ENCODE measurements around the gene PSD2. TPM values are rescaled to one million over a fixed set of nuclear protein-coding genes. Genes with fewer than 3 reads are reported as not detected.

Gene PSD2
- total RNA-seq, 1 donor from 2014 or later: 0.25 TPM

GRCh38 chr5:139861889-139862207 is 66.2 kb downstream of the PSD2 start:
- TF ChIP-seq CTCF (IDR thresholded peaks at IDR 0.05; ENCODE audit: insufficient read depth, low read depth, low read length) (no peak), EZH2 (IDR thresholded peaks at IDR 0.05; ENCODE audit: insufficient read depth, low read length) (no peak)
- H3K36me3 Mint-ChIP-seq (ENCODE audit: low read depth, unreplicated experiment): peaks cover 2% of the 10 kb centered on the region

GRCh38 chr5:139862313-139862712 is 66.7 kb downstream of the PSD2 start:
- H4K20me1 ChIP-seq (ENCODE audit: insufficient read depth, low read length): no peaks in the 10 kb centered on the region
- peaks cover 52% of the 10 kb centered on the region for H3K27me3 Mint-ChIP-seq (ENCODE audit: low read depth, unreplicated experiment)
- H3K9me3 ChIP-seq (ENCODE audit: insufficient read depth, low read depth, low read length): no peaks in the 10 kb centered on the region
- no peak overlapping the region for H3K4me2 ChIP-seq (ENCODE audit: low read length)
- DNase-seq (ENCODE audit: low read depth) (peak; percentile 57), FAIRE-seq (no peak)
- H3K4me1 ChIP-seq (ENCODE audit: insufficient read depth, low read length): no peaks in the 10 kb centered on the region
- H3K27me3 ChIP-seq (ENCODE audit: insufficient read depth, low read length): peaks cover 24% of the 10 kb centered on the region
- H3K36me3 Mint-ChIP-seq (ENCODE audit: low read depth, unreplicated experiment): peaks cover 2% of the 10 kb centered on the region
- no peak overlapping the region for H3K4me3 ChIP-seq (ENCODE audit: insufficient read depth, low read depth, low read length)
- H3K4me1 Mint-ChIP-seq (ENCODE audit: low read depth, unreplicated experiment): no peaks in the 10 kb centered on the region
- no peaks in the 10 kb centered on the region for H3K9me3 Mint-ChIP-seq (ENCODE audit: unreplicated experiment)
- no peak overlapping the region for H3K27ac ChIP-seq (ENCODE audit: low read depth, low read length)
- no peak overlapping the region for H3K9ac ChIP-seq (ENCODE audit: low read length)
- no peak overlapping the region for H3K27ac Mint-ChIP-seq (ENCODE audit: unreplicated experiment)
- H2AFZ ChIP-seq (ENCODE audit: low read depth, low read length): no peak overlapping the region
- H3K79me2 ChIP-seq (ENCODE audit: insufficient read depth, low read length): no peaks in the 10 kb centered on the region
- no peaks in the 10 kb centered on the region for H3K36me3 ChIP-seq (ENCODE audit: insufficient read depth, low read length)
- TF ChIP-seq EZH2 (IDR thresholded peaks at IDR 0.05; ENCODE audit: insufficient read depth, low read length): no peak
- TF ChIP-seq CTCF (IDR thresholded peaks at IDR 0.05; ENCODE audit: insufficient read depth, low read depth, low read length): no peak
- no peak overlapping the region for H3K4me3 Mint-ChIP-seq (ENCODE audit: unreplicated experiment)

More at GRCh38 chr5:139861889-139862207, 66.2 kb downstream of the PSD2 start:
- no peak overlapping the region for H3K27ac ChIP-seq (ENCODE audit: low read depth, low read length)
- no peaks in the 10 kb centered on the region for H4K20me1 ChIP-seq (ENCODE audit: insufficient read depth, low read length)
- no peak overlapping the region for H3K9ac ChIP-seq (ENCODE audit: low read length)
- no peak overlapping the region for H3K27ac Mint-ChIP-seq (ENCODE audit: unreplicated experiment)
- no peaks in the 10 kb centered on the region for H3K36me3 ChIP-seq (ENCODE audit: insufficient read depth, low read length)
- H3K4me2 ChIP-seq (ENCODE audit: low read length): no peak overlapping the region
- peaks cover 47% of the 10 kb centered on the region for H3K27me3 Mint-ChIP-seq (ENCODE audit: low read depth, unreplicated experiment)
- H3K4me3 ChIP-seq (ENCODE audit: insufficient read depth, low read depth, low read length): no peak overlapping the region
- H3K9me3 Mint-ChIP-seq (ENCODE audit: unreplicated experiment): no peaks in the 10 kb centered on the region
- H3K9me3 ChIP-seq (ENCODE audit: insufficient read depth, low read depth, low read length): no peaks in the 10 kb centered on the region
- H2AFZ ChIP-seq (ENCODE audit: low read depth, low read length): no peak overlapping the region
- DNase-seq (ENCODE audit: low read depth) (no peak), FAIRE-seq (no peak)
- no peaks in the 10 kb centered on the region for H3K4me1 Mint-ChIP-seq (ENCODE audit: low read depth, unreplicated experiment)
- no peaks in the 10 kb centered on the region for H3K4me1 ChIP-seq (ENCODE audit: insufficient read depth, low read length)
- H3K79me2 ChIP-seq (ENCODE audit: insufficient read depth, low read length): no peaks in the 10 kb centered on the region
- H3K4me3 Mint-ChIP-seq (ENCODE audit: unreplicated experiment): no peak overlapping the region
- peaks cover 20% of the 10 kb centered on the region for H3K27me3 ChIP-seq (ENCODE audit: insufficient read depth, low read length)

- no peaks in the 10 kb centered on the region for H3K36me3 ChIP-seq (ENCODE audit: insufficient read depth, low read length)
- H3K27me3 Mint-ChIP-seq (ENCODE audit: low read depth, unreplicated experiment): peaks cover 54% of the 10 kb centered on the region
- no peak for DNase-seq (ENCODE audit: low read depth)
These were observed 67.2 kb downstream of the PSD2 start for GRCh38 chr5:139862803-139863202.

More at GRCh38 chr5:139862803-139863202, 67.2 kb downstream of the PSD2 start:
- FAIRE-seq: no peak
- H3K4me3 ChIP-seq (ENCODE audit: insufficient read depth, low read depth, low read length): no peak overlapping the region
- no peaks in the 10 kb centered on the region for H3K4me1 ChIP-seq (ENCODE audit: insufficient read depth, low read length)
- H3K9me3 ChIP-seq (ENCODE audit: insufficient read depth, low read depth, low read length): no peaks in the 10 kb centered on the region
- H4K20me1 ChIP-seq (ENCODE audit: insufficient read depth, low read length): no peaks in the 10 kb centered on the region
- Mint-ChIP-seq H3K9me3 (ENCODE audit: unreplicated experiment) (no peaks in the 10 kb centered on the region), H3K27ac (ENCODE audit: unreplicated experiment) (no peak overlapping the region), H3K4me1 (ENCODE audit: low read depth, unreplicated experiment) (no peaks in the 10 kb centered on the region), H3K36me3 (ENCODE audit: low read depth, unreplicated experiment) (peaks cover 2% of the 10 kb centered on the region), H3K4me3 (ENCODE audit: unreplicated experiment) (no peak overlapping the region)
- TF ChIP-seq CTCF (IDR thresholded peaks at IDR 0.05; ENCODE audit: insufficient read depth, low read depth, low read length) (peak; percentile 9), EZH2 (IDR thresholded peaks at IDR 0.05; ENCODE audit: insufficient read depth, low read length) (no peak)
- H3K4me2 ChIP-seq (ENCODE audit: low read length): no peak overlapping the region
- H2AFZ ChIP-seq (ENCODE audit: low read depth, low read length): no peak overlapping the region
- H3K27ac ChIP-seq (ENCODE audit: low read depth, low read length): no peak overlapping the region
- no peak overlapping the region for H3K9ac ChIP-seq (ENCODE audit: low read length)
- H3K27me3 ChIP-seq (ENCODE audit: insufficient read depth, low read length): peaks cover 22% of the 10 kb centered on the region
- no peaks in the 10 kb centered on the region for H3K79me2 ChIP-seq (ENCODE audit: insufficient read depth, low read length)

All from astrocyte (in vitro differentiated cells and primary cell).